HG03159 (cell line): ENCODE measurements around the gene CFAP46.

Source experiments
- ATAC-seq: cut with Tn5 transposase; IDR thresholded peaks from one replicate; pipeline ENCODE4 v1.9.1; 2021; ENCODE audit warnings: mild to moderate bottlenecking, moderate library complexity; ENCODE audit not compliant: unreplicated experiment

The CFAP46 gene

DNA sequence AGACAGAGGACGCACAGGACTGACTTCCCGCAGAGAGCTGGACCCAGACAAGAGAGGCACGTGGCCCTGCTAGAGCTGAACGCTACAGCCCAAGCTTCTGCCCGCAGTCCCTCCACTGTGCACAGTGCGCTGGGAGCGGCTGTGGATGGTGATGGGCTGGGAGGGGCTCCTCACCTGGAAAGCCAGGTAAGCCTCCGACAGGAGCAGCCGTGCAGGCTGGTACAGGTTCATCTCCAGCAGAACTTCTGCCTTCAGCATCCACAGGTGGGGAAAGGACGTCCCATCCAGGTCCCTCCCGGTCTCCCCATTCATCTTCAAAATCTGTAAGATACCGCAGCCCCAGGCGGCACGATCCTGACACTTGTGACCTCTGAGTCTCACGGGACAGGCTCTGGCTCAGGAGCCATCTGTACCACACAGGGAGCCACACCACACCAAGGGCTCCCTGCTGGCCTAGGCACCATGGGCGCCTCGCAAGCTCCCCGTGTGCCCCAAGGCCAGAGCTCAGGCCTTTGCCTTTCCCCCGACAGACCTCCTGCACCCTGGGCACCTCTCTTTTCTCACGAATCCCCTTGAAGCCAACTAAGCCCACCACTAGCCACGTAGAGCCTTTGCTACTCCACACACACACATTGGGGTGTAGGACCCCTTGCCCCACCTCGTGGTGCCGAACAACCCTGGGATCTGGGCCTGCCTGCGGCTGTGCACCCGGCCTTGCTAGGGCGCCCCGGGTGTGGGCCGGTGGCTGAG, 76.3 kb downstream of the CFAP46 start:
- ATAC-seq: no peak

DNA sequence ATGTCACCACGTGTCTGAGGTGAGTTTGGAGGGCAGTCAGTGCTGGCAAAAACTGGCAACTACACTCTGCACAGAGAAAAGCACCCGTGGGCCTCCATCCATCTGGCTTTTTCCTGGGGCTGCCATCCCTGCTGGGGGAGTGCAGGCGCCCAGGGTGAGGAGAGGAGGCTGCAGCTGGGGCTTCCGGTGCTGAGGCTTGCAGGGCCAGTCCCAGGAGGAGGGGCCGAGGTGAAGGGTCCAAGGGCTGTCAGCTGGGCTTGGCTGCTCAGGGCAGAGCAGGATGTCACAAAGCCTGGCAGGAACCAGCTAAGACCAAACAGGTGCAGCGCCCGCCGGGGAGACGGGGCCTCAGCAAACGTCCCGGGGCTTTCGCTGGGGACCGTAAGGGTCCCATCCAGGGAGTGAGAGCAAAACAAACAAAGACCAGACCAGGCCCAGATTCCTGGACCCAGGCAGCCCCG, 77.2 kb downstream of the CFAP46 start:
- ATAC-seq: no peak

DNA sequence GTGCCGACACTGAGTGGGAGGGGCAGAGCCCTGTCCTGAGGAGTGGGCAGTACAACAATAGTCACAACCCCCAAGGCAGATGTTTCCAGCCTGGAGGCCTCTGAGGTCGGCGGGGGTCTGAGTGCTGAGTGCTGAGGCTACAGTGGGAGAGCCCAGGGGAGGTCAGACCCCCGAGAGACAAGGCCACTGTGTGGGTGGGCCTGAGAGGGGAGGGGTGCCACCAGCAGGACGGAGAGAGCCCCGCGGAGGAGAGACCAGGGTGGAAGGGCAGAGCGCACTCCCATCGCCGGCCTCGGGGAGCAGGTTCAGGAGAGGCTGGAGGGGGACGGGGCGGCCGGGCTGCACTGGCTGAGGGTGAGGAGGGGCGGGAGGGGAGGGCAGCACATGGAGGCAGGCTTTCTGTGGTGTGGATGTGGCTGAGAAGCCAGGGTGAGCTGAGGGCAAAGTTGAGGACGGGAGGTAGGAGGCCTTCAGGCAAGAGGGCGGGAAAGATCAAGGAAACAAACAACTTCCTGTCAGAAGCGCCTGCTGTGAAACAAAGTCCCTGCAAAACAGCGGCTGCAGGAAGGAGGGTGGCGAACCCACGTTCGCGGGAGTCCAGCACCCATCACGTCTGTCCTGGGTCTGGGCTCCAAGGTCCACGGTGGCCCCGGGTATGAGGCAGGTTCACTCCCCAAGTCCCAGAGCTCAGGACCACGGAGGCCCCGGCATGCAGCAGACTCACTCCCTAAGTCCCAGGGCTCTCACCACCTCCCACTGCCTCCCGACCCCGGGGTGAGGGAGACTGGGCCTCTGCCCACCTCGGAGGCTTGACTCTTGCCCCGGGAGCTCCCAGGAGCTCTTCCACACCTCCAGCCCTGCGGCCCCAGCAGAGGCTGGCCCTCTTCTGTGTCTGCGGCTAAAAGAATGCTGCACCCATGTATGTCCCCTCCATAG, 79.6 kb downstream of the CFAP46 start:
- no peak for ATAC-seq

DNA sequence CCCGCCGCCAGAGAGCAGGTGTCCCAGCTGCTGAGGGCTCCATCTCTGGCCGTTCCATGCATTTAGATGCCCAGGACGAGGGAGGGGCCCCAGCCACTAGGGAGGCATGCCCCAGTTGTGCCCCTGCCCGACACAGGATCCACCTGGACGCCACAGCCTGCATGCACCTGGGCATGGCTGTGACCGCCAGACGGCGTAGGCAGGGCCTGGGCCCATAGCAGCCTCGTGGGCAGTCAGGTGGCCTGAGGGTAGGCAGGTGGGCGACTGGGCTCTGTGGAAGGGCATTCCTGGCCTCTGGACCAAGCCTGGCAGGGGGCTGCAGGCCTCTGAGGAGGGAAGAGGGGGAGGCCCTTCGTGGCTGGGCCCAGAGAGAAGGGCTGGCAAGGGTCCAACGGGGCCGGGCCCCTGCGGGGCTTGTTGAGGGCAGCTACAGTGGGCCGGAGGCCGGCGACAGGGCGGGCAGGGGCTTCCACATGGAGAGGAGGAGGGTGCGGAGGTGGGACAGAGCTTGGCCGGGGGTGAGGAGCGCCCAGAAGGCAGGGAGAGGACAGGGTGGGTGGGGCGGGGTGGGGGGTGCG, 80.4 kb downstream of the CFAP46 start:
- ATAC-seq: no peak

DNA sequence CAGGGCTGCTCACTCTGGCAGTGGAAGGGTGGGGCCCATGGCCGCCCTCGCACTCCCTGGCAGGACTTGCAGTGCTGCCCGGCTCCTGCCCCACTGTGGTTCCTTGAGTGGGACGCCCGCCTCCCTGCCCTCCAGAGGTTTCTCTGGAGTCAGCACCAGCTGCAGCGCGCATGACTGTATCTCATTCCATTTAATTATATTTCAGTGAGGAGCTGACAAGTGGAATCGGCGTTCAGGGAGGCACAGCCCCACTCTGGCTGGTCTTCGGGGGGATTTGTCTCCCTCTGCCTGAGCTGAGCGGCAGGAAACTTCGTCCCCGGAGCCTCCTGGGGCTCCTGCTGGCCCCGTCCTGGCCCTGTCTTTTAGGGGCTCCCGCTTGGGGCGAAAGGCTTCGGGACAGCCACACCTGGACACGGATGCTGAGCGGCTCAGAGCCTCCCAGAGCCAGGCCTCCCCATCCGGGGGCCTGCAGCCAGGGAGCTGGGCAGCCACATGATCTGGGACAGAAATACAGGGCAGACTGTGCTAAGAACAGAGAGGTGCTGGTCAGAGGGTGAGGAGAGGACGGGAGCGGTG, 81.2 kb downstream of the CFAP46 start:
- ATAC-seq: no peak

DNA sequence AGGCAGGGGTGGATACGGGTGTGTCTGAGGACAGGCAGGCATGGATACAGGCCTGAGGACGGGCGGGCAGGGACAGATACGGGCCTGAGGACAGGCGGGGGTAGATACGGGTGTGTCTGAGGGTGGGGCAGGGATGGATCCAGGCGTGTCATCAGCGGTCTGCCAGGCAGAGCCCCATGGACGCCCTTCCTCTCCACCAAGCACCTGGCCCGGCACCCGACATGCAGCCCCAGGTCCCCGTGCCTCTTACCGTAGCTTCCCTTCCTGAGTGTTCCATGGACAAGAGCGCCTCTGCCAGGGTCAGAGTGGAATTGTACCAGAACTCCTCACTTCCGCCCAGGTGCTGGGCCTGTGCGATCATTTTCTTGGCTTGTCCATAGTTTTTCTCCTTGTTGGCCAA, 81.8 kb downstream of the CFAP46 start:
- no peak for ATAC-seq

DNA sequence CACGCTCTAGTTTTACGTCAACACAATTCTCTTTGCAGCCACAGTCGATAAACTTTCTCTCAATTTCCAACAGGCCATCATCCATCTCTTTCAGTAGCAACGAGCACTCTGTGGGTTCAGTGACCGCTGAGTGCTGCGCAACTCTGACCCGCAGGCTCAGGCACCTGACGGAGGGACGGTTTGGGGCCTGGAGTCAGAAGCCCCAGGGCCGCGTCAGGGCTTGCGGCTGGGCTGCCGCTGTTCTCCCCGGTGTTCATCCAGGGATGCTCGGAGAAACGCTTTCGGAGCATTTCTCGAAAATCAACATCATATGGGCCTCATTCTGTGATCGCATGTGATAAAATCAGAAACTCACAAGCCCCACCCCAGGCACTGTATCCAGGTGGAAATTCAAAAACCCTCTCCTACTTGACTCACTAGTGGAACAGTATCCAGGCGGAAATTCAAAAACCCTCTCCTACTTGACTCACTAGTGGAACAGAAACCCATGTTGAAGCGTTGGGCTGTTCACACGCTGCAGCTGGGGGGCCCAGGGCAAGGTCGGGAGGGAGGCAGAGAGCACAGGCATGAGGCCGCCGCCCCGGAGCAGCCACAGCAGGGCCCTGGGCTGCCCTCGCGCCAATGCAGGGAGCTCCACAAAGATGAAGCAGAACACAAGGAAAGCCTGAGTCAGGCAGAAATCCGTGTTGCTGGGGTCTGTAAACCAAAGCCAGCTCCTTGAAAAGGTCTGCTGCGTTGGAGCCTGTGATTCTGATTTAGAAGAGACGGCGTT, 83.1 kb downstream of the CFAP46 start:
- no peak for ATAC-seq

DNA sequence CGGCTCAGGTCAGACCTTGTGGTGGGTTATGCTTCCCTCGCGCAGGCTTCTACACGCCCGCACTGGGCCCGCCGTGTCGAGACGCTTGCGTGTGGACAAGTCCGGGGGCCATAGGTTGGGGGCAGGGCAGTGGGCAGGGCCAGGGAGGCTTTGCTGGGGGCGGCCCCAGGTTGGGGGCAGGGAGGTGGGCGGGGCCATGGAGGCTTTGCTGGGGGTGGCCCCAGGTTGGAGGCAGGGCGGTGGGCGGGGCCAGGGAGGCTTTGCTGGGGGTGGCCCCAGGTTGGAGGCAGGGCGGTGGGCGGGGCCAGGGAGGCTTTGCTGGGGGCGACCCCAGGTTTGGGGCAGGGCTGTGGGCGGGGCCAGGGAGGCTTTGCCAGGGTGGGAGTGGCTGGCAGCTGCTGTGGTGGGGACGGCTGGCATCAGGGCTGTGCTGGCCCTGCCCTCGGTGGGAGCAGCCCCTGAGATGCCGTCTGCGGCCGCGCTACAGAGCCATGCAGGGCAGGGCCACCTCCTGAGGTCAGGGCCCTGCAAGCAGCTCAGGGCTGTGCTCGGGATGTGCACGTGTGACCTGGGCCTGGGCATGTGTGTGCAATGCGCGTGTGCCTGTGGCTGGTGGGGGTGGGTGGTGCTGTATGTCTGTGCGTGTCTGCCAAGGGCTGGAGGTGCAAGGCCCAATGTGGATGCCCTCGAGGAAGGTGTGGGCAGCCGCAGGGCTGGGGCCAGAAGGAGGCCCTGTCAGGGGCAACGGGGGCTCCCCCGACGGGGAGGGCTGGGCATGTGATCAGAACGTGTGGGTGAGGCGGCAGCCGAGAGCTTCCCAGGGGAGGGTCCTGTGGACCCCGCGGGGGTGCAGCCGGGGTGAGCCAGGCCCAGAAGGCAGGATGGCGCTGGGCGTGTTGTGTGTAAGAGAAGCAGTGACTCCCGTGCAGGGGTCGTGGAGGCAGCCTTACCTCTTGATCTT, 84.0 kb downstream of the CFAP46 start:
- no peak for ATAC-seq

DNA sequence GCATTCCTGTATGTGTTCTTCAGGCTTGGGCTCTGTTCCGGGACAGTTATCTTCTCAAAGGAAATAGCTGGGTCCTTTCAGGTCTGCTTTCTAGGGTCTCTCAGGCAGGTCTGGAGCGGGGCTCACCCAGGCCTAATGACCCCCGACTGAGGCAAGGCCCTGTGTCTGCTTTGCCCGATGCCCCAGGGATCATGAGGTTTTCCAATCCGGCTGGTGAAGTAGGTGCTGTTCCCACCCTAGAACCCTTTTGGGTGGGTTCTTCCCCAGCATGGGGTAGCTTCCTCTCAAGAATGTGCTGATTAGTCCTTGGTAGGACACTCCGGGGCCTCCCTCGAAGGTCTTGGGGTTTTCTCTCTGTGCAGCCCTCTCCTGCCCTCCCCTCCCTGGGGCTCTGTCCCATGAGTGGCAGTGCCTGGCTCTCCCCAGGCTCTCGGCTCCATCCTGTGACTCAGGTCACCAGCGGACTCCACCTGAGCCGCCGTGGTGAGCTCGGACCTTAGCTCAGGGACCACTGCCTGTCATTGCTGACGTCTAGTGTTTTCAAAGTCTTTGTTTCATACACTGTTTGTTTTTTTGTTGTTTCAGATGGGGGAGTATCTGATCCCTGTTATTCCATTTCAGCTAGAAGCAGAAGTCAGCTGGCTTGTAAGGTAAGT, 85.4 kb downstream of the CFAP46 start:
- no peak for ATAC-seq

DNA sequence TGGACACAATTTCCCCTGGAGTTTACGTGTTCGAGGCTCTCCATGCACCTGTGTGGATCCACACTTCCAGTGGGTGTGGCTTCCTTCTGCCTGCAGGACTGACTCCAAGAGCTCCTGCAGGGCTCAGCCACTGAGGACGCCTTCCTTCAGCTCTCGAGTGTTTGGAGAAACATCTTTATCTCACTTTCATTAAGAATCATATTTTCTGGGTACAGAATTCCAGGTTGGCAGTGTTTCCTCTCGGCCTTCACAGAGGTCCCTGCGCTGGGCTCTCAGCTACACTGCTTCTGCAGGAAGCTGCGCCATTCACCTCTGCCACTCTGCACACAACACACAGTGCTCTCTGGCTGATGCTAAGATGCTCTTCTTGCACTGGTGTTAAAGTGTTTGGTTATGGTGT, 86.5 kb downstream of the CFAP46 start:
- ATAC-seq: no peak

DNA sequence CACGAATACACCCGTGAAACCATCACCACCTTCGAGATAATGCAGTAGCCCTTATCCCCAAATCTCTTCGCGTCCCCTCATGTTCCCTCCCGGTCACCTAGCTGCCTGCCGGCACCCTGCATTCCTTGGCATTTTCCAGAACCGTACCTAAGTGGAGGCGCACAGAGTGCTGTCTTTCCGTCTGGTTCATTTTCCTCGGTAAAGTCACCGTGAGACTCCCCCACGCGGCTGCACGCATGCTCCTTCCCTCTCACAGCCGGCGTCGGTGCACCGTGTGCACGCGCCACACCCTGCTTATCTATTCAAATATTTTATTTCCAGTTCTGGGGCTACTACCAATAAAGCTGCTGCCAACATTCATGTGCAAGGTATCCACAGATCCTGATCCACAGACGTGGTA, 90.9 kb downstream of the CFAP46 start:
- no peak for ATAC-seq

DNA sequence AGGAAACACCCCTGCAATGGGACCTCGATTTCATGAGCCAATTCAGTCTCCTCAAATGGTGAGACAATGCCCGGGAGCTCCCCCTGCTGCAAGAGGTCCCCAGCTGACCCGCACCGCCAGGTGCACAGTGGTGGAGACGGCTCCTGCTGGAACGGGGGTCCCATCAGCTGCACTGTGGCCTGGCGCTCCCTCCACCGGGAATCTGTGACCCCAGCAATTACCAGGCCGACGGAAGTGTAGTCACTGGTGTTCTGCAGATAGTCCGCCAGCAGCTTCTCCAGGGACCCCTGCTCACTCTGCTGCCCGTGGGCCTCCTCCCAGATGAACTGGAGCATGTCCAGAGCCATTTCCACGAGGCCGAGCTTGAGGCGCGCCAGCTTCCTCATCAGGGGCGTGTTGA, 91.5 kb downstream of the CFAP46 start:
- ATAC-seq: no peak

DNA sequence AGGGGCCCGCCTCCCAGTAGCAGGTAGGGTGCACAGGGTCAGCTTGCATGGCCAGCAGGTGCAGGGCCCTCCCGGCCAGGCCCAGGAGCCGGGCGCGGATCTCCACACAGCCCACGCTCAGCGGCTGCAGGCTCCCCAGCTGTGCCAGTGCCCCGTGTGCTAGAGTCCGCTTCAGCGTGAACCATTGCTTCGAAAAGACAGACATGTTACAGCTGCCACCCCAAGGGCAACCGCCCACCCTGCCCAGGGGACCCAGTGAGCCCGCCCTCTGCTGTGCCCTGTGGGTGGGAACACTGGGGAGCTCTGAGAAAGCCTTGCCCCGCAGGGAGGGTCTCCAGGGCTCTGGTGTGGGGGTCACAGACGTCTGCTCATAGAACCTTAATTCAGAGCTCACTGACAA, 92.1 kb downstream of the CFAP46 start:
- ATAC-seq: no peak

DNA sequence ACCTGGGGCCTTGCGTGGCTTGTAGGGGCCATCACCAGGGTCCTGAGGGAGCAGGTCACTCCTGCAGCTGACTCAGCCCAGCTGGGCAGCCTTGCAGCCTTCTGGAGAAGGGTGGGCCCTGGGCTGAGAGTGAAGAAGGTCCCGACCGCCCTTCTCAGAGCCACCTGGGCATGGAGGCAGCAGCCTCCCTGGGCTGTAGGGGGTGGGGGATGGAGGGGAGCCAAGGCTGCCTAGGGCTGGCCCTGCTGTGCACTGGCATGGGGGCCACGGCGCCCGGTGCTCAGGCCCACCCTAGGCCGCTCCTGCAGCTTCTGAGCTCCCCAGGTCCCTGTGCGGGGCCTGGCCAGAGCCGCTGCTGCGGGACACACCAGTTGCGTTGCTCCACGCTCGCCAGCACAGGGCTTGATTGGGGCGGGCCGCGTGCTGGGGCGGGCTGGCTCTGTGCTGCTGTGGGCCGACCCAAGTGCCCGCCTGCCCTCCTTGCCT, 92.8 kb downstream of the CFAP46 start:
- ATAC-seq: no peak

DNA sequence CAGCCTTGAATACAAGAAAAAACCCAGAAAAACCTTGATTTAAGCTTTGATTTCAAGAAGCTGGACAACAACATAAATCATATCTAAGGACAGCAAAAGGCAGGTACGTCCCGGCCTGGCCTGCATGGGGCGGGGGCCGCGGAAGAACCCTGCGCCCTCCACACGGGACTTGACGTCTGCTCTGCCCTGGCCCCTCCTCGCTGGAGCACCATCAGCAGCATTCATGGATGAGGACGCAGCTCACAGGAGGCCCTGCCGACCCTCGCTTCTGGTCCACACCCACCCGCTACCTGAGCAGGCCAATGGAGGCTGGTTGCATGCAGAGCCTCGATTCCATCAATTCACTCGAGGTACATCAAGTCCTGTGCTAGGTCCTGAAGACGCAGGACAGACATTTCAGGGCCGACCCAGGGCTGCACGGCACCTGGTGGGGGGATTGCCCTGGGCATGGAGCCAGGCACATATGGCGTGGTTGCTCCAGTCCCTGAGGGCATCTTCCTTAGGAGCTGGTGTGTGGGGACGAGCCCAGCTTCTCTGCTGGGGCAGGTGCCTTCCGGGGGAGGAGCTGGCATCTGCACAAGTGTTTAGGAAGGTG, 93.3 kb downstream of the CFAP46 start:
- no peak for ATAC-seq

DNA sequence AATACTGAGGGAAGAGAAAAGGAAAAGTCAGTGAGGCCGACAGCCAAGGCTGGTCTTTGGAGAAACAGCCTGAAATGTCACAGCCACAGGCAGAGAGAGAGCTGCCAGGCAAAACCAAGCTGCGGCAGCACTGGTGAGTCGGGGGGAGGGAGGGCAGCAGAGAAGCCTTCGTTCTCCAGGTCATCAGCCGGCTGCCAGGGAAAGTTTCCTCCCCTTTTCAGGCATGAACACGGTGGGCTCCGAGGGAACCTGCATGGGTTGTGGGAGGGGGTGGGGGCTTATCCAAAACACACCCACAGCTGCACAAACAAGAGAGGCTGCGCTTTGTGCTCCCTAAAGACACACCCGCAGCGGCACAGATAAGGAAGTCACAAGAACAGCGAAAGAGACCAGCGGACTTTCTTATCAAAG, 94.1 kb downstream of the CFAP46 start:
- no peak for ATAC-seq

DNA sequence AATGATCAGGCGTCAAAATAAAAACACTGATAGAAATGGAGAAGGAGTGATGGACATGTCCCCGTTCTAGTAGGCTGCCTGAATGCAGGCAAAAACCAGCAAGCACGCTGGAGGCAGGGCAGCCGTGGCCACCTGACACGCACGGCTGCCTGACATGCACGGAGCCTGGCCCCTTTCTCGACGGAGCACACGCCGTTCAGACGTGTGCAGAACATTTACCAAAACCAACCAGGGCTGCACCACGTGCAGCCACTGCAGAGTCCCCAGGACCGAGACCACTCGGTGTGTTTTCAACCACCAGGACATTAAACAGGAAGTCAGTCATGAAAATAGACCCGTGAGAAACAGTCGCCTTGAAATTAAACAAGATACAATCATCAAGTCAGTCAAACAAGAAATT, 94.5 kb downstream of the CFAP46 start:
- ATAC-seq: no peak

DNA sequence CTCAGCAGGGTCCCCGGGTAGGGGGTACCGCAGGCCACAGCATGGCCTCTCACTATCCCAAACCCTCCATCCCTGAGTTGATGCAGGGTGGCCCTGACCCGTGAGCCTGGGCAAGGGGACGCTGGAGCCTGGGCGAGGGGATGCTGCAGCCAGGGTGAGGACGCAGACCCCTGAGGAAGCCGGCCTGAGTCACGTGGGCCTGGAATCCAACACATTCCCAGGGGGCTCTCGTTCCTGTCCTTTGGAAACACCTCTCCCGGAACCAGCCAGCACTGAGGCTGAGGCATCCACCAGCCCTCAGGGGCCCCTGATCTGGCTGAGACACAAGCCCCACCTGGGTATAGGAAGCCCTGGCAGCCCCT, 95.0 kb downstream of the CFAP46 start:
- no peak for ATAC-seq
